ENCODE results near the gene CDK5. TPM values are rescaled to one million over a fixed set of nuclear protein-coding genes. Genes with fewer than 3 reads are reported as not detected.
A peak's percentile ranks its signal among the peaks of the same experiment; 100 is the strongest.

Gene CDK5
- total and polyA plus RNA-seq, 9 of the 15 experiments (the other 6 are each of a cell fraction or from before 2014, with no cell fraction given): 3.2 to 38.0 (median 27.5) TPM

GRCh38 chr7:151091431-151091830 is 33.7 kb upstream of the CDK5 start (continued):
- TF ChIP-seq ZNF146 (CRISPR knock-in tag; IDR thresholded peaks at IDR 0.05; ENCODE audit: unreplicated experiment): no peak
- no peak for TF ChIP-seq ARHGAP35 (IDR thresholded peaks at IDR 0.05; ENCODE audit: partially characterized antibody)
- no peak for TF ChIP-seq ZNF121 (CRISPR knock-in tag; conservative IDR thresholded peaks at IDR 0.05)
- TF ChIP-seq ZNF41 (CRISPR knock-in tag; conservative IDR thresholded peaks at IDR 0.05): no peak
- TF ChIP-seq ZNF449 (CRISPR knock-in tag; IDR thresholded peaks at IDR 0.05): no peak
- TF ChIP-seq ETV1 (tag; conservative IDR thresholded peaks at IDR 0.05; ENCODE audit: low read depth): peak; percentile 67
- TF ChIP-seq MAX (CRISPR knock-in tag; IDR thresholded peaks at IDR 0.05): peak; percentile 50
- TF ChIP-seq ZBTB33 (CRISPR knock-in tag; IDR thresholded peaks at IDR 0.05): 0 out of 2 replicates have a peak, but pooled peaks have one; percentile 14
- no peak for TF ChIP-seq ZNF23 (CRISPR knock-in tag; IDR thresholded peaks at IDR 0.05)
- peak; percentile 45; the same call in 1 of the 2 replicates for TF ChIP-seq ZBTB7A (IDR thresholded peaks at IDR 0.05; ENCODE audit: borderline replicate concordance, control insufficient read depth, low read depth, low read length)
- TF ChIP-seq WHSC1 (IDR thresholded peaks at IDR 0.05; ENCODE audit: low read length): no peak
- no peak for TF ChIP-seq MBD2 (IDR thresholded peaks at IDR 0.05; ENCODE audit: borderline replicate concordance, low read depth)
- TF ChIP-seq NFIC (IDR thresholded peaks at IDR 0.05): no peak
- no peak for TF ChIP-seq SMAD3 (CRISPR knock-in tag; conservative IDR thresholded peaks at IDR 0.05)
- TF ChIP-seq NFE2L1 (tag; IDR thresholded peaks at IDR 0.05; ENCODE audit: borderline replicate concordance, low read depth): no peak
- TF ChIP-seq STAT5B (CRISPR knock-in tag; IDR thresholded peaks at IDR 0.05): no peak
- no peak for TF ChIP-seq PURB (CRISPR knock-in tag; IDR thresholded peaks at IDR 0.05; ENCODE audit: low read depth)
- peak; percentile 11; the same call in 1 of the 2 replicates for TF ChIP-seq ATF7 (IDR thresholded peaks at IDR 0.05)
- TF ChIP-seq ARID3A (IDR thresholded peaks at IDR 0.05; ENCODE audit: borderline replicate concordance, low read depth, low read length): no peak
- peak in 1 of 2 experiments; percentile 48; a peak in 1 of 4 replicates for TF ChIP-seq SIN3A (IDR thresholded peaks at IDR 0.05; ENCODE audit: borderline replicate concordance in 2 of 2, control insufficient read depth in 1 of 2, low read depth in 2 of 2, low read length in 2 of 2)
- no peak for TF ChIP-seq MBD1 (CRISPR knock-in tag; IDR thresholded peaks at IDR 0.05)
- no peak for TF ChIP-seq RBM15 (IDR thresholded peaks at IDR 0.05; ENCODE audit: insufficient read depth, low read length)

Data from K562 (cell line).